ENCODE data around the gene CCDC144A.
"Not testable (repeated sequence)": the region's sequence is repeated elsewhere in the genome, so short reads cannot be mapped to it uniquely, and the experiment has no call there.

CCDC144A gene

GRCh38 chr17:16818821-16819683 is 129.0 kb downstream of the CCDC144A start:
- no peak for DNase-seq

GRCh38 chr17:16820161-16820877 is 130.3 kb downstream of the CCDC144A start:
- no peak for DNase-seq

GRCh38 chr17:16820979-16821543 is 131.0 kb downstream of the CCDC144A start:
- DNase-seq: no peak

- not testable (repeated sequence) for DNase-seq
These were observed 132.1 kb downstream of the CCDC144A start for GRCh38 chr17:16822133-16822532.

GRCh38 chr17:16823768-16824406 is 133.8 kb downstream of the CCDC144A start:
- not testable (repeated sequence) for DNase-seq
